Measurements from ENCODE around the gene UNC80.

- no peak for TF ChIP-seq CTCF (IDR thresholded peaks at IDR 0.05; ENCODE audit: low read depth, low read length)
- TF ChIP-seq MYC (IDR thresholded peaks at IDR 0.05; ENCODE audit: low read depth, low read length): no peak
These were observed 107.1 kb downstream of the UNC80 start for GRCh38 chr2:209878701-209879100.
